Breast epithelium (tissue), 3 donors: ENCODE data around the gene AHDC1.

Experiments
- CTCF ChIP-seq, 3 donors: fragments of 450-650 bp; IDR thresholded peaks; one replicate each; pipeline ENCODE4 v1.5.1; 2016 to 2017; ENCODE audit warnings: antibody characterized with exemption in 3 of 3, mild to moderate bottlenecking in 3 of 3, moderate library complexity in 3 of 3
- POLR2A ChIP-seq: fragments of 450-650 bp; IDR thresholded peaks from one replicate; pipeline ENCODE4 v1.6.1; 2016; ENCODE audit warnings: antibody characterized with exemption, mild to moderate bottlenecking, moderate library complexity
- POLR2AphosphoS5 ChIP-seq, 3 donors: sonication (generic); formaldehyde crosslinking; IDR thresholded peaks; one replicate each; pipeline ENCODE4 v1.6.1; 2017; ENCODE audit warnings: antibody characterized with exemption in 3 of 3

- no peak for TF ChIP-seq CTCF (IDR thresholded peaks at IDR 0.05)
- TF ChIP-seq POLR2A = no peak
- no peak for TF ChIP-seq POLR2AphosphoS5 (IDR thresholded peaks at IDR 0.05)
These were observed 3.3 kb downstream of the AHDC1 start for GRCh38 chr1:27600498-27601175.
